Kidney epithelial cell (primary cell): ENCODE data around the gene PHACTR3. TPM values are rescaled to one million over a fixed set of nuclear protein-coding genes. Genes with fewer than 3 reads are reported as not detected.

Experiments used
- DNase-seq: peaks from one replicate; pipeline ENCODE4 v3.0.0-alpha.2; 2010; ENCODE audit warnings: low read depth
- H3K27me3 ChIP-seq: 2 replicates; pipeline ENCODE4 v1.6.0; 2011; ENCODE audit warnings: low read length; ENCODE audit not compliant: control insufficient read depth, insufficient read depth
- H3K36me3 ChIP-seq: 2 replicates; pipeline ENCODE4 v1.5.1; 2011; ENCODE audit warnings: low read length; ENCODE audit not compliant: control insufficient read depth, insufficient read depth
- H3K4me3 ChIP-seq: 2 replicates; pipeline ENCODE4 v1.5.1; 2011; ENCODE audit warnings: low read depth, mild to moderate bottlenecking, control low read depth, low read length
- total RNA-seq: library from RNA; depleted of rRNA; stranded (reverse); fragments of >200 nt; gene quantifications from 2 replicates; pipeline ENCODE4 v1.2.3, GENCODE V29; 2015
- TF ChIP-seq, protein P1 (sequence below): IDR thresholded peaks from 2 replicates; pipeline ENCODE4 v1.5.1; 2011; ENCODE audit warnings: mild to moderate bottlenecking, moderate library complexity, low read length, control low read depth, inconsistent platforms; ENCODE audit not compliant: insufficient read depth, poor library complexity, severe bottlenecking

Gene PHACTR3
- total RNA-seq, 1 donor from 2014 or later: not detected

DNA sequence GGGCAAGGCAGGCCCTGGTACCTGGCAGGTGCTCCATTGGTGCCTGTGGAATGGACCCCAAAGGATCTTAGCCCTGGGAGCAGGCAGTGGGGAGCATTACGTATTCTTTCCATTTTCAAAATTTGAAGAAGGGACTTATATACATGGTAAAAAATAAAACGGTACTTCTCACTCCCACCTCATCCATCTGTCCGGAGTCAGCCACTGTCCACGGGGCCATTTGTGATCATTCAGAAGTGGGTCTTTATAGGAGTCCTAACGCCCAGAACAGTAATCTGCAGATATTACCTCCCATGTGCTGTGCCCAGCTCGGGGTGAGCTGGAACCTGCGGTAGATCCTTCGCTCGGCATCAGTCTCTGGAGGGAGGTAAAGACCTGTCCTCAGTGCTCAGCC is 218.7 kb downstream of the PHACTR3 start:
- Histone ChIP-seq H3K36me3 (no peaks in the 10 kb centered on the region), H3K4me3 (no peak overlapping the region), H3K27me3 (peaks cover 2% of the 10 kb centered on the region)
- TF ChIP-seq, protein P1, sequence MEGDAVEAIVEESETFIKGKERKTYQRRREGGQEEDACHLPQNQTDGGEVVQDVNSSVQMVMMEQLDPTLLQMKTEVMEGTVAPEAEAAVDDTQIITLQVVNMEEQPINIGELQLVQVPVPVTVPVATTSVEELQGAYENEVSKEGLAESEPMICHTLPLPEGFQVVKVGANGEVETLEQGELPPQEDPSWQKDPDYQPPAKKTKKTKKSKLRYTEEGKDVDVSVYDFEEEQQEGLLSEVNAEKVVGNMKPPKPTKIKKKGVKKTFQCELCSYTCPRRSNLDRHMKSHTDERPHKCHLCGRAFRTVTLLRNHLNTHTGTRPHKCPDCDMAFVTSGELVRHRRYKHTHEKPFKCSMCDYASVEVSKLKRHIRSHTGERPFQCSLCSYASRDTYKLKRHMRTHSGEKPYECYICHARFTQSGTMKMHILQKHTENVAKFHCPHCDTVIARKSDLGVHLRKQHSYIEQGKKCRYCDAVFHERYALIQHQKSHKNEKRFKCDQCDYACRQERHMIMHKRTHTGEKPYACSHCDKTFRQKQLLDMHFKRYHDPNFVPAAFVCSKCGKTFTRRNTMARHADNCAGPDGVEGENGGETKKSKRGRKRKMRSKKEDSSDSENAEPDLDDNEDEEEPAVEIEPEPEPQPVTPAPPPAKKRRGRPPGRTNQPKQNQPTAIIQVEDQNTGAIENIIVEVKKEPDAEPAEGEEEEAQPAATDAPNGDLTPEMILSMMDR: no peak
- no peak for DNase-seq

GRCh38 chr20:59823491-59824259 is 219.3 kb downstream of the PHACTR3 start:
- DNase-seq: no peak
- peaks cover 2% of the 10 kb centered on the region for H3K27me3 ChIP-seq
- H3K36me3 ChIP-seq: no peaks in the 10 kb centered on the region
- TF ChIP-seq, protein P1: no peak
- H3K4me3 ChIP-seq: no peak overlapping the region

DNA sequence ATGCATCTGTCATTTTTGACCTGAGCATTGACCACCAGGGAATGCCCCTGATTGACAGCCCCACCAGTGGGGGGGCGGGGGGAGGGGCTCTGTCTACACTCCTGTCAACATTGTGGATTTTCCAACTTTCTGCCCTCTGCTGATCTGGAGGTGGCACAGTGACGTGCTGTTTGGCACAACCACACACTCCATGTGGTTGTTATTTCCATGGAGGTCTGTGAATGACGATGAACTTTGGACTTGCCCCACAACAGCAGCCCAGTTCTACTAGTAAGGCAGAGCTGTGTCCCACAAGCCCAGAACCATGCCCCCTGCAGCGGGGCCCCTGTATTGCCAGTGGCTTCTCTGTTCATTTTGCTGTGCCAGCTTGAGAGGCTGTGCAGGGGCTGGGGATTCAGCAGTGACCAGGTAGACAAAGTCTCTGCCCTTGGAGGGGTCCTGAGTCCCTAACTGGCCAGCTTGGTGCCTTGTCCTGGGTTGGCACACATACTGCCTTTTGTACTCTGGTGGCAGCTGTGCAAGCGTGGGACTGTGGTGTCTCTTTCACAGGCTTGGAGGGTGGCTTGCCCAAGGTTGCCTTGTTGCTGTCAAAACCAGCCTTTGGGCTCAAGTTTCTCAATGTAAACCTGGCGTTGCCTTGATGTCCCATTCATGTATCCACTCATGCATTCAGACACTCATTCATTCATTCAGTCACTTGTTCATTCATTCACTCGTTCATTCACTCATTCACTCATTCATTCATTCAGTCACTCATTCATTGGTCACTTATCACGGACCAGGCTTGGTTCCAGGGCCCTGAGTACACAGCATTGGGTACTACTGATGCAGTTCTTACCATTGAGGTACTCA is 220.6 kb downstream of the PHACTR3 start:
- TF ChIP-seq, protein P1: no peak
- Histone ChIP-seq H3K36me3 (no peaks in the 10 kb centered on the region), H3K4me3 (no peak overlapping the region), H3K27me3 (peaks cover 2% of the 10 kb centered on the region)
- no peak for DNase-seq

- TF ChIP-seq, protein P1: no peak
- Histone ChIP-seq H3K27me3 (no peaks in the 10 kb centered on the region), H3K4me3 (no peak overlapping the region), H3K36me3 (no peaks in the 10 kb centered on the region)
- no peak for DNase-seq
These were observed 221.2 kb downstream of the PHACTR3 start for GRCh38 chr20:59825563-59825920.

DNA sequence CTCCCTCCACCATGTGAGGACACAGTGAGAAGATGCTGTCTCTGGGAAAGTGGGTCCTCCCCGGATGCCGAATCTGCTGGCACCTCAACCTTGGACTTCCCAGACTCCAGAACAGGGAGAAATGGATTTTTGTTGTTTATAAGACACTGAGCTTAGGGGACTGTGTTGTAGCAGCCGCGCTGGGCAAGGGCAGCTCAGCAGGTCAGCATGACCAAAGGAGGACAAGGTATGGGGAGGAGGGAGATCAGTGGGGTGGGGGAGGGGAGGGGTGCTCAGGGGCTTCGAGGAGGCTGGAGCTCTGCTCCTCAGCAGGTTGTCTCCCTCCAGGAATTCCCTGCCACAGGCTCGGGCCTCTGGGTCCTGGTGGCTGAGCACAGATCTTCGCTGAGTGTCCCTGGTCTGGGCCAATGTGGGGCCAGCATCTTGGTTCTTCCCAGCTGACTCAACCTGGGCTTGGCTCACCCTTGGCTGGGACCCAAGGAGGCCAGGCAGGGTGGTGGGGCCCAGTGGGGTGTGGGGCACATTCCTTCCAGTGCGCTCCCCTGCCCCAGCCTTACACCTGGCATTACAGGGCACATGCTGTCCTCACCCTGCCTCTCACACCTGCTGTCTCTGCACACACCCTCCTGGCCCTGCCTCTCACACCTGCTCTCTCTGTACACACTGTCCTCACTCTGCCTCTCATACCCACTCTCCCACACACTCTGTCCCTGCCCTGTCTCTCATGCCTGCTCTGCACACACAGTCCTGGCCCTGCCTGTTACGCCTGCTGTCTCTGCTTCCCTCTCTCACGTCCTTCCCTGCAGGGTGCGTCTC is 221.8 kb downstream of the PHACTR3 start:
- no peaks in the 10 kb centered on the region for H3K36me3 ChIP-seq
- no peak for DNase-seq
- no peak overlapping the region for H3K4me3 ChIP-seq
- TF ChIP-seq, protein P1: no peak
- H3K27me3 ChIP-seq: no peaks in the 10 kb centered on the region
